HEK293 (cell line): ENCODE results near the gene RNF148.

ENCODE experiments used
- IKZF3 ChIP-seq: fragments of 450-650 bp; IDR thresholded peaks from 2 replicates; pipeline ENCODE4 v1.5.0; 2018; ENCODE audit warnings: missing biosample characterization, mild to moderate bottlenecking, missing genetic modification characterization, moderate library complexity
- MYNN ChIP-seq: fragments of 450-650 bp; formaldehyde crosslinking; IDR thresholded peaks from 2 replicates; pipeline ENCODE4 v1.5.1; 2016; ENCODE audit warnings: missing biosample characterization, missing genetic modification characterization, borderline replicate concordance
- MZF1 ChIP-seq: fragments of 450-650 bp; formaldehyde crosslinking; IDR thresholded peaks from 2 replicates; pipeline ENCODE4 v1.5.1; 2017; ENCODE audit warnings: missing biosample characterization, missing genetic modification characterization, borderline replicate concordance
- TCF7L2 ChIP-seq: IDR thresholded peaks from 2 replicates; pipeline ENCODE4 v1.6.1; 2011; ENCODE audit warnings: low read depth, mild to moderate bottlenecking, inconsistent platforms, low read length, moderate library complexity, borderline replicate concordance
- ZBTB1 ChIP-seq: fragments of 450-650 bp; formaldehyde crosslinking; IDR thresholded peaks from 2 replicates; pipeline ENCODE4 v1.5.1; 2016; ENCODE audit warnings: missing biosample characterization, missing genetic modification characterization
- ZNF24 ChIP-seq: fragments of 450-650 bp; formaldehyde crosslinking; IDR thresholded peaks from 2 replicates; pipeline ENCODE4 v1.5.1; 2016; ENCODE audit warnings: missing biosample characterization, missing genetic modification characterization
- ZNF501 ChIP-seq: fragments of 450-650 bp; formaldehyde crosslinking; IDR thresholded peaks from 2 replicates; pipeline ENCODE4 v1.5.1; 2016; ENCODE audit warnings: missing biosample characterization, missing genetic modification characterization
- ZNF571 ChIP-seq: fragments of 450-650 bp; formaldehyde crosslinking; IDR thresholded peaks from 2 replicates; pipeline ENCODE4 v1.5.0; 2017; ENCODE audit warnings: missing biosample characterization, missing genetic modification characterization
- ZNF610 ChIP-seq: fragments of 450-650 bp; formaldehyde crosslinking; IDR thresholded peaks from 2 replicates; pipeline ENCODE4 v1.5.1; 2016; ENCODE audit warnings: missing biosample characterization, missing genetic modification characterization, borderline replicate concordance
- ZNF704 ChIP-seq: fragments of 450-650 bp; formaldehyde crosslinking; IDR thresholded peaks from 2 replicates; pipeline ENCODE4 v1.5.1; 2016; ENCODE audit warnings: missing biosample characterization, missing genetic modification characterization
- TF ChIP-seq, protein P1 (sequence below): fragments of 450-650 bp; formaldehyde crosslinking; IDR thresholded peaks from 2 replicates; pipeline ENCODE4 v1.5.1; 2016; ENCODE audit warnings: missing biosample characterization, missing genetic modification characterization
- TF ChIP-seq, protein P2 (sequence below): fragments of 450-650 bp; formaldehyde crosslinking; IDR thresholded peaks from 2 replicates; pipeline ENCODE4 v1.5.1; 2016; ENCODE audit warnings: missing biosample characterization, missing genetic modification characterization
- TF ChIP-seq, protein P3 (sequence below): fragments of 450-650 bp; formaldehyde crosslinking; conservative IDR thresholded peaks from 2 replicates; pipeline ENCODE4 v1.5.1; 2016; ENCODE audit warnings: low read depth, missing biosample characterization, missing genetic modification characterization

DNA sequence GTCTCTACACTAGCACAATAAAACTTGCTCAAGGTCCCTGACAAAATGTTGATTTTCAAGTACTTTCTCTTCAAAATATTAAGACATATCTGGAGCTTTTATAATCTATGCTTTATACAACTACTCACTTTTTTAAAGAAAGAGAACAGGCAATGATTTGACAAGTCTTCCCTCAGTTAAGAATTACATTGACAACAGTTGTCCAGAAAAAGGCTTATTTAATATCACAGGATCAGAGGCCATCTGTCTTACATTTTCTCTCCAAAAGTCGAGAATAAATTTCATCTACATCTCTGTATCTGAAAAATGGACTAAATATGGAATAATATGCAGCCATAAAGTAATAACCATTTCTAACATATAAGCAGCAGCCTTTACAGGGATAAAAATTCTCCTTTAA, 8.2 kb upstream of the RNF148 start:
- TF ChIP-seq, protein P1, sequence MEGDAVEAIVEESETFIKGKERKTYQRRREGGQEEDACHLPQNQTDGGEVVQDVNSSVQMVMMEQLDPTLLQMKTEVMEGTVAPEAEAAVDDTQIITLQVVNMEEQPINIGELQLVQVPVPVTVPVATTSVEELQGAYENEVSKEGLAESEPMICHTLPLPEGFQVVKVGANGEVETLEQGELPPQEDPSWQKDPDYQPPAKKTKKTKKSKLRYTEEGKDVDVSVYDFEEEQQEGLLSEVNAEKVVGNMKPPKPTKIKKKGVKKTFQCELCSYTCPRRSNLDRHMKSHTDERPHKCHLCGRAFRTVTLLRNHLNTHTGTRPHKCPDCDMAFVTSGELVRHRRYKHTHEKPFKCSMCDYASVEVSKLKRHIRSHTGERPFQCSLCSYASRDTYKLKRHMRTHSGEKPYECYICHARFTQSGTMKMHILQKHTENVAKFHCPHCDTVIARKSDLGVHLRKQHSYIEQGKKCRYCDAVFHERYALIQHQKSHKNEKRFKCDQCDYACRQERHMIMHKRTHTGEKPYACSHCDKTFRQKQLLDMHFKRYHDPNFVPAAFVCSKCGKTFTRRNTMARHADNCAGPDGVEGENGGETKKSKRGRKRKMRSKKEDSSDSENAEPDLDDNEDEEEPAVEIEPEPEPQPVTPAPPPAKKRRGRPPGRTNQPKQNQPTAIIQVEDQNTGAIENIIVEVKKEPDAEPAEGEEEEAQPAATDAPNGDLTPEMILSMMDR (tag by site-specific recombination), result no peak
- TF ChIP-seq ZNF704 (no peak), ZNF501 (no peak), MZF1 (tag by site-specific recombination) (no peak), ZNF610 (tag by site-specific recombination) (no peak), MYNN (tag by site-specific recombination) (no peak), ZNF571 (no peak), IKZF3 (tag by site-specific recombination) (no peak), TCF7L2 (no peak), ZBTB1 (tag by site-specific recombination) (no peak), ZNF24 (no peak)
- TF ChIP-seq, protein P2, sequence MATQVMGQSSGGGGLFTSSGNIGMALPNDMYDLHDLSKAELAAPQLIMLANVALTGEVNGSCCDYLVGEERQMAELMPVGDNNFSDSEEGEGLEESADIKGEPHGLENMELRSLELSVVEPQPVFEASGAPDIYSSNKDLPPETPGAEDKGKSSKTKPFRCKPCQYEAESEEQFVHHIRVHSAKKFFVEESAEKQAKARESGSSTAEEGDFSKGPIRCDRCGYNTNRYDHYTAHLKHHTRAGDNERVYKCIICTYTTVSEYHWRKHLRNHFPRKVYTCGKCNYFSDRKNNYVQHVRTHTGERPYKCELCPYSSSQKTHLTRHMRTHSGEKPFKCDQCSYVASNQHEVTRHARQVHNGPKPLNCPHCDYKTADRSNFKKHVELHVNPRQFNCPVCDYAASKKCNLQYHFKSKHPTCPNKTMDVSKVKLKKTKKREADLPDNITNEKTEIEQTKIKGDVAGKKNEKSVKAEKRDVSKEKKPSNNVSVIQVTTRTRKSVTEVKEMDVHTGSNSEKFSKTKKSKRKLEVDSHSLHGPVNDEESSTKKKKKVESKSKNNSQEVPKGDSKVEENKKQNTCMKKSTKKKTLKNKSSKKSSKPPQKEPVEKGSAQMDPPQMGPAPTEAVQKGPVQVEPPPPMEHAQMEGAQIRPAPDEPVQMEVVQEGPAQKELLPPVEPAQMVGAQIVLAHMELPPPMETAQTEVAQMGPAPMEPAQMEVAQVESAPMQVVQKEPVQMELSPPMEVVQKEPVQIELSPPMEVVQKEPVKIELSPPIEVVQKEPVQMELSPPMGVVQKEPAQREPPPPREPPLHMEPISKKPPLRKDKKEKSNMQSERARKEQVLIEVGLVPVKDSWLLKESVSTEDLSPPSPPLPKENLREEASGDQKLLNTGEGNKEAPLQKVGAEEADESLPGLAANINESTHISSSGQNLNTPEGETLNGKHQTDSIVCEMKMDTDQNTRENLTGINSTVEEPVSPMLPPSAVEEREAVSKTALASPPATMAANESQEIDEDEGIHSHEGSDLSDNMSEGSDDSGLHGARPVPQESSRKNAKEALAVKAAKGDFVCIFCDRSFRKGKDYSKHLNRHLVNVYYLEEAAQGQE (tag by site-specific recombination), result no peak
- TF ChIP-seq, protein P3, sequence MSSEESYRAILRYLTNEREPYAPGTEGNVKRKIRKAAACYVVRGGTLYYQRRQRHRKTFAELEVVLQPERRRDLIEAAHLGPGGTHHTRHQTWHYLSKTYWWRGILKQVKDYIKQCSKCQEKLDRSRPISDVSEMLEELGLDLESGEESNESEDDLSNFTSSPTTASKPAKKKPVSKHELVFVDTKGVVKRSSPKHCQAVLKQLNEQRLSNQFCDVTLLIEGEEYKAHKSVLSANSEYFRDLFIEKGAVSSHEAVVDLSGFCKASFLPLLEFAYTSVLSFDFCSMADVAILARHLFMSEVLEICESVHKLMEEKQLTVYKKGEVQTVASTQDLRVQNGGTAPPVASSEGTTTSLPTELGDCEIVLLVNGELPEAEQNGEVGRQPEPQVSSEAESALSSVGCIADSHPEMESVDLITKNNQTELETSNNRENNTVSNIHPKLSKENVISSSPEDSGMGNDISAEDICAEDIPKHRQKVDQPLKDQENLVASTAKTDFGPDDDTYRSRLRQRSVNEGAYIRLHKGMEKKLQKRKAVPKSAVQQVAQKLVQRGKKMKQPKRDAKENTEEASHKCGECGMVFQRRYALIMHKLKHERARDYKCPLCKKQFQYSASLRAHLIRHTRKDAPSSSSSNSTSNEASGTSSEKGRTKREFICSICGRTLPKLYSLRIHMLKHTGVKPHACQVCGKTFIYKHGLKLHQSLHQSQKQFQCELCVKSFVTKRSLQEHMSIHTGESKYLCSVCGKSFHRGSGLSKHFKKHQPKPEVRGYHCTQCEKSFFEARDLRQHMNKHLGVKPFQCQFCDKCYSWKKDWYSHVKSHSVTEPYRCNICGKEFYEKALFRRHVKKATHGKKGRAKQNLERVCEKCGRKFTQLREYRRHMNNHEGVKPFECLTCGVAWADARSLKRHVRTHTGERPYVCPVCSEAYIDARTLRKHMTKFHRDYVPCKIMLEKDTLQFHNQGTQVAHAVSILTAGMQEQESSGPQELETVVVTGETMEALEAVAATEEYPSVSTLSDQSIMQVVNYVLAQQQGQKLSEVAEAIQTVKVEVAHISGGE (tag by site-specific recombination), result no peak
